NCI-H774 (cell line): ENCODE results near the gene FBRSL1.

ENCODE experiments used
- DNase-seq: peaks from one replicate; lab custom pipeline; 2025; lab: John Stamatoyannopoulos, UW

Gene FBRSL1

DNA sequence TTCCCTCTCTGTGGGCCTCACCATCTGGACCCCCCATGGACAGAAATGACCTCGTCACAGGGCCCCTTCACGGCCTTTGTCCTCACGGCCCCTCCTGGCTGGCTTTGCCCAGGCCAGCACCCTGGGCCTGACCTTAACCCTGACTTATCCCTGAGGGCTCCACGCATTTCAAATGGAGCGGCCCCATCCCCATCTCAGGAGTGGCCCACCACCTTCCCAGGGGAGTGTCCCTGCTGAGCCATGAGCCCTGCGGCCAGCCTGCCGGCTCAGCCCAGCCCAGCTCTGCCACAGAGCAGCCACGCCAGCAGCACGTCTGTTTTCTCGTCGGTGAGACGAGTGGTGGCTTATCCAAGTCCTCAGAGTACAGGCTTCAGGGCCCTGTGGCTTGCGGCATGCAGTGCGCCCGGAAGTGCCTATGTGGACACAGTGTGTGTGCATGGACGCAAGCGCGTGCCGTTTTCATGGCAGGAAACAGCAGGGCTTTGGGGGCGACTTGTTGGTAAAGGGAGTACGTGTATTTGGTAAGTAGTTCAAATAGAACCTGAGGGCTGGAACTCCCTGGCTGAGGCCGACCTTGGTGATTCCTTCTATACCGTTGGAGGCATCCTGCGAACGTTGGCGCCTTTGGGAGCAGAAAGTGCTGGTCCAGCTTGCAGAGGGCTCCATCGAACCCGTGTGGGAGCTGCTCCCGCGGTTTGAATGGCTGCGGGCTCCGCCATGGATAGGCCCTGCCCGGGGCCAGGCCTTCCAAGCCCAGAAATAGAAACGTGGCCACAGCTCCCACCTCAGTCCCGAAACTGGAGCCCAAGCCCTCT is 68.3 kb downstream of the FBRSL1 start:
- DNase-seq: no peak

DNA sequence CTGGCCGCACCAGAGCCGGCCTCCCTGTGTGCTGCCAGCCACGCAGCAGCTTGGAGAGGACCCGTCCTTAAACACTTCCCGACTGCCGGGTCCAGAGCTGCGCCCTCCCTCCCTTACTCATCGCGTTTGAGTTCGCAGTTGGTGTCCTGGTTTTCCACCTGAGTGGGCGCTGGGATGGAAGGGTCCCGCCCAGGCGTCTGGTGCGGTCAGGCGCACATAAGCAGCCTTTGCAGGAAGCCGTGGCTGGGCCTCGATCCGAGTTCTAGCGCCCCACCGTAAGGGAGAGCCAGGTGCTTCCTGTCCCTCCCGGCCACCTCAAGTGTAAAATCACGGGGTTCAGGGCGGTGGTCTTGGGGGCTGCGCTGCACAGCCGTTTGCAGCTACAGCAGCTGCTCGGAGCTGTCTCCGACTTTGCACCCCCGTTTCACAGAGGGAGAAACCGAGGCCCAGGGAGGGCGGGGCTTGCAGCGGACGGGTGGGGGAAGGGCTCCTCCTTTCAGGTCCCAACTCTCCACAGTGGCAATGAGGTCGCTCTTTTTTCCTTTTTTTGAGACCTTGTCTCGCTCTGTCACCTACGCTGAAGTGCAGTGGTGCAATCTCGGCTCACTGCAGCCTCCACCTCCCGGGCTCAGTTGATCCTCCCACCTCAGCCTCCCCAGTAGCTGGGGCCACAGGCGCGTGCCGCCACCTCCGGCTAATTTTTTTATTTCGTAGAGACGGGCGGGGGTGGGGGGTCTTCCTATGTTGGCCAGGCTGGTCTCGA is 69.1 kb downstream of the FBRSL1 start:
- DNase-seq: no peak

DNA sequence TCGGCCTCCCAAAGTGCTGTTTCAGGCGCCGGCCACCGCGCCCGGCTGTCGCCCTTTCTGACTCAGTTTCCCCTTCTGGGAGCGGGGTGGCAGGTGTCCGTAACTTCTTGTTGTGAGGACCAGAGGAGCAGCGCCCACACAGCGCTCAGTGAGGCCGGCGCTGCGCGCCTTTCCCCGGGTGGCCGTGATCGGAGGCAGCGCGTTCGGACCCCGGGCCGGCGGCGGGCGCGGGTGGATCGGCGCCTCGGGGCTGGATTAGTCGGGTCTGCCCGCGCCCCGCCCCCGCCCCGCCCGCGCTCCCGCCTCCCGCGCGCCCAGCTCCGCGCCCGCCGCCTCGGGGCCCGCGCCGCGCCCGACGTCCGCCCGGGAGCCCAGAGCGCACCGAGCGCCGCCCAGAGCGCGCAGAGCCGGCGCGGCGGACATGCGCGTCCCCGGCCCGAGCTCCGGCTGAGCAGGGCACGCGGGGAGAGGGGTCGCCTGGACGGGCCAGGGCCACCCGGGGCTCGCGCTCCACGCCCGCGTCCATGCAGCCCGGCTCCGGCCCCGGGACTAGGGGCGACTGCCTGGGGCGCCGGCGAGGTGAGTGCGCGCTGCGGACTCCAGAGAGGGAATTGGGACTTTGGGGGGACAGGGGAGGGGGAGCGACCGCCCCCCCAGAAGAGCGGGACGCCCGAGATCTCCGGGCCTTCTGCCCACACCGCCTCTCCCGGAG is 69.9 kb downstream of the FBRSL1 start:
- DNase-seq: peak; percentile 44

DNA sequence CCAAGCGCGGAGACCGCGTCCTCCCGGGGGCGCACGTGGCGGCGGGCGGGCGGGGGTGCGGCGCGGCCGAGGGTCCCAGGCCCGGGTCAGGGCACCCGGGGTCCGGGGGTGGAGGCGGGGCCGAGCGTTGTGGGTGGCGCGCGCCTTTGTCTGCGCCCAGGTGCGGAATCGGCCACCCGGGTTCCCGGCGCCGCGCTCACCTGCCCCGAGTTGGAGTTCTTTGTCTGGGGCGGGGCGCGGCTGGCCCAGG is 70.3 kb downstream of the FBRSL1 start:
- DNase-seq: no peak

DNA sequence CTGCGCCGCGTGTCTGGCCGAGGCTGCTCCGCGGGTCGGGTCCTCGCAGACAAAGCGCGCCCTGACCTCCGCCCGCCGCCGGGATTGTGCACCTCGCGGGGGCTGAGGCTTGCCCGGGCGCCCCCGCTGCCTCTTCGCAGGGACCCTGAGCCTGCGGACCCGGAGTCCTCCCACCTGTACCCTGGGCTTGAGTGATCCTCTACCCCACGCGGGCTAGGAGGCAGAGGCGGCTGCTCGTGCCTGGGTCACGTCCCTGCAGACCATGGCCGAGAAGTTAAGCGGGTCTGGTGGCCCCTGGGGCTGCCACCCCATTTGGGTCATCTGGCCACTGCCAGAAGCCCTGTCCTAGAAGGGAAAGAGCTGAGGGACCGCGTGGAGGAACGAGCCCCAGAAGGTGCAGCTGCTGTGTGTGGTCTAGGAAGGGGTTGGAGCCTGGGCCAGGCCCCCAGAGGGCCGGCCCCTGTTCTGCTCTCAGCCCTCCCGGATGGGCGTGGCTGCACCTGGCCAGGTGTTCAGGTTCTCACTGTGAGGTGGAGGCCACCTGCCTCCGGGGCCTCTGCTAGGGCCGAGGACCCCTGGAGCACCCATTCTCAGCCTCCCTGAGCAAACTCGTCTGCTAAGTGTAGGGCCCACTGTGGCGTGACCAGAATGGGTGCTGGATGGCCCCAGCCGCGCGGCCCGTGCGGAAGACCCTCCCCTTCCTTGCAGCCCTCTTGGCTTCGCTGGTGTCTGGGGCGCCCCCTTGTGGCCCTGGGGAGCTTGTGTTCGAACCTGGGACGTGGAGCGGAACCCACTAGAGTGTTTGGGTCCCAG is 70.9 kb downstream of the FBRSL1 start:
- peak; percentile 37 for DNase-seq
